H9 (cell line): Measurements from ENCODE around the gene LRRFIP1. TPM values are rescaled to one million over a fixed set of nuclear protein-coding genes. Genes with fewer than 3 reads are reported as not detected.

Source experiments
- DNase-seq: peaks from one replicate; pipeline ENCODE4 v3.0.0-alpha.2; 2017
- H2AFZ ChIP-seq: one replicate; pipeline ENCODE4 v1.6.1; 2013; ENCODE audit warnings: mild to moderate bottlenecking, low read length, control low read depth, moderate library complexity
- H2AK5ac ChIP-seq: 2 replicates; pipeline ENCODE4 v1.6.1; 2013; ENCODE audit warnings: low read length, control low read depth, mixed read lengths; ENCODE audit not compliant: insufficient read length
- H2BK120ac ChIP-seq: one replicate; pipeline ENCODE4 v1.6.1; 2013; ENCODE audit warnings: low read depth, mild to moderate bottlenecking, low read length, control low read depth, inconsistent platforms; ENCODE audit not compliant: poor library complexity, severe bottlenecking
- H2BK12ac ChIP-seq: 2 replicates; pipeline ENCODE4 v1.6.1; 2013; ENCODE audit warnings: low read length, control low read depth, mixed read lengths, low read depth; ENCODE audit not compliant: insufficient read length
- H2BK15ac ChIP-seq: 2 replicates; pipeline ENCODE4 v1.6.1; 2013; ENCODE audit warnings: low read depth, low read length, control low read depth
- H2BK20ac ChIP-seq: one replicate; pipeline ENCODE4 v1.6.1; 2013; ENCODE audit warnings: low read depth, mild to moderate bottlenecking, low read length, control low read depth, inconsistent platforms; ENCODE audit not compliant: poor library complexity, severe bottlenecking
- H2BK5ac ChIP-seq: 2 replicates; pipeline ENCODE4 v1.6.1; 2013; ENCODE audit warnings: low read length, control low read depth, mixed read lengths; ENCODE audit not compliant: insufficient read length
- H3K14ac ChIP-seq: 2 replicates; pipeline ENCODE4 v1.6.1; 2013; ENCODE audit warnings: low read length, control low read depth; ENCODE audit not compliant: insufficient read depth
- H3K18ac ChIP-seq: 2 replicates; pipeline ENCODE4 v1.6.1; 2013; ENCODE audit warnings: low read depth, mild to moderate bottlenecking, mixed read lengths, low read length, control low read depth; ENCODE audit not compliant: insufficient read length
- H3K23ac ChIP-seq: 2 replicates; pipeline ENCODE4 v1.6.1; 2013; ENCODE audit warnings: low read length, control low read depth, mixed read lengths, low read depth; ENCODE audit not compliant: insufficient read length
- H3K23me2 ChIP-seq: 2 replicates; pipeline ENCODE4 v1.6.1; 2013; ENCODE audit warnings: low read depth, mild to moderate bottlenecking, mixed read lengths, low read length, control low read depth; ENCODE audit not compliant: insufficient read length, poor library complexity, severe bottlenecking
- H3K27ac ChIP-seq: 2 replicates; pipeline ENCODE4 v1.5.1; 2013; ENCODE audit warnings: low read length, control low read depth, mixed read lengths, low read depth; ENCODE audit not compliant: insufficient read length
- H3K27me3 ChIP-seq: 2 replicates; pipeline ENCODE4 v1.6.1; 2013; ENCODE audit warnings: low read length, control low read depth, inconsistent platforms; ENCODE audit not compliant: insufficient read depth
- H3K4ac ChIP-seq: 2 replicates; pipeline ENCODE4 v1.6.1; 2013; ENCODE audit warnings: low read depth, mild to moderate bottlenecking, control low read depth, inconsistent platforms, low read length, moderate library complexity
- H3K4me1 ChIP-seq: 2 replicates; pipeline ENCODE4 v1.6.1; 2013; ENCODE audit warnings: low read length, control low read depth, inconsistent platforms; ENCODE audit not compliant: insufficient read depth
- H3K4me2 ChIP-seq: 2 replicates; pipeline ENCODE4 v1.6.1; 2013; ENCODE audit warnings: low read length, control low read depth, mixed read lengths; ENCODE audit not compliant: insufficient read length, insufficient read depth
- H3K56ac ChIP-seq: 2 replicates; pipeline ENCODE4 v1.6.1; 2013; ENCODE audit warnings: low read depth, mild to moderate bottlenecking, mixed read lengths, low read length, control low read depth; ENCODE audit not compliant: insufficient read length
- H3K79me1 ChIP-seq: 2 replicates; pipeline ENCODE4 v1.6.1; 2013; ENCODE audit warnings: low read depth, mild to moderate bottlenecking, moderate library complexity, low read length, control low read depth, inconsistent platforms; ENCODE audit not compliant: insufficient read depth, poor library complexity, severe bottlenecking
- H3K79me2 ChIP-seq: 2 replicates; pipeline ENCODE4 v1.6.1; 2013; ENCODE audit warnings: low read length, control low read depth, inconsistent platforms; ENCODE audit not compliant: insufficient read depth
- H3K9ac ChIP-seq: 2 replicates; pipeline ENCODE4 v1.6.1; 2013; ENCODE audit warnings: low read length, control low read depth, mixed read lengths; ENCODE audit not compliant: insufficient read length; ENCODE audit errors: extremely low read depth
- H3K9me3 ChIP-seq: one replicate; pipeline ENCODE4 v1.6.1; 2013; ENCODE audit warnings: low read depth, low read length, inconsistent platforms; ENCODE audit not compliant: control insufficient read depth
- H3T11ph ChIP-seq: one replicate; pipeline ENCODE4 v1.6.1; 2013; ENCODE audit warnings: mild to moderate bottlenecking, low read length, control low read depth, inconsistent platforms
- H4K20me1 ChIP-seq: one replicate; pipeline ENCODE4 v1.6.1; 2013; ENCODE audit not compliant: control insufficient read depth, insufficient read length, insufficient read depth
- H4K5ac ChIP-seq: 2 replicates; pipeline ENCODE4 v1.6.1; 2013; ENCODE audit warnings: low read depth, mild to moderate bottlenecking, mixed read lengths, low read length, control low read depth; ENCODE audit not compliant: insufficient read length
- H4K8ac ChIP-seq: replicated peaks from 2 replicates; pipeline ENCODE4 v1.6.1; 2013; ENCODE audit warnings: low read length, control low read depth, mixed read lengths, low read depth; ENCODE audit not compliant: insufficient read length
- H4K91ac ChIP-seq: 2 replicates; pipeline ENCODE4 v1.6.1; 2013; ENCODE audit warnings: low read depth, mild to moderate bottlenecking, moderate library complexity, mixed read lengths, low read length, control low read depth; ENCODE audit not compliant: insufficient read length
- H3K27ac Mint-ChIP-seq, 3 experiments: 2 replicates in 2 of 3; 3 replicates in 1 of 3; pipeline ENCODE4 v1.8.0; 2020 to 2021; ENCODE audit warnings: mixed read lengths in 3 of 3, mild to moderate bottlenecking in 1 of 3, moderate library complexity in 1 of 3
- H3K27me3 Mint-ChIP-seq: 2 replicates; pipeline ENCODE4 v1.8.0; 2021; ENCODE audit warnings: low read depth, mild to moderate bottlenecking, moderate library complexity, mixed read lengths
- H3K36me3 Mint-ChIP-seq, 3 experiments: 2 replicates in 2 of 3; 3 replicates in 1 of 3; pipeline ENCODE4 v1.8.0; 2020 to 2021; ENCODE audit warnings: low read depth in 3 of 3, mixed read lengths in 3 of 3; ENCODE audit not compliant: insufficient read depth in 1 of 3
- H3K4me1 Mint-ChIP-seq, 2 experiments: 2 replicates each; pipeline ENCODE4 v1.8.0; 2020; ENCODE audit warnings: mixed read lengths in 2 of 2
- H3K4me3 Mint-ChIP-seq, 2 experiments: 2 replicates in 1 of 2; 3 replicates in 1 of 2; pipeline ENCODE4 v1.8.0; 2020 to 2021; ENCODE audit warnings: mild to moderate bottlenecking in 2 of 2, mixed read lengths in 2 of 2, moderate library complexity in 1 of 2
- H3K9me3 Mint-ChIP-seq, 2 experiments: 2 replicates in 1 of 2; 3 replicates in 1 of 2; pipeline ENCODE4 v1.8.0; 2020; ENCODE audit warnings: mild to moderate bottlenecking in 2 of 2, mixed read lengths in 2 of 2, moderate library complexity in 1 of 2
- CTCF ChIP-seq: fragments of 200-600 bp; sonication (generic); conservative IDR thresholded peaks from 3 replicates; pipeline ENCODE4 v1.8.0; 2021; ENCODE audit warnings: antibody characterized with exemption, mild to moderate bottlenecking
- WGBS: extraction: QIAGEN DNeasy Blood & Tissue Kit; methylation state at CpG from one replicate; pipeline ENCODE4 v1.1.7; 2013; ENCODE audit warnings: missing lambda C conversion rate, low lambda C conversion rate, mixed read lengths; ENCODE audit not compliant: insufficient read length; ENCODE audit errors: extremely low coverage; 5-methylcytosine and 5-hydroxymethylcytosine counted together
- total RNA-seq: library from RNA; stranded (reverse); gene quantifications from 2 replicates; pipeline ENCODE4 v1.2.1, GENCODE V29; 2021

Gene LRRFIP1
- total RNA-seq, 1 experiment from 2014 or later = 38.5 TPM

DNA sequence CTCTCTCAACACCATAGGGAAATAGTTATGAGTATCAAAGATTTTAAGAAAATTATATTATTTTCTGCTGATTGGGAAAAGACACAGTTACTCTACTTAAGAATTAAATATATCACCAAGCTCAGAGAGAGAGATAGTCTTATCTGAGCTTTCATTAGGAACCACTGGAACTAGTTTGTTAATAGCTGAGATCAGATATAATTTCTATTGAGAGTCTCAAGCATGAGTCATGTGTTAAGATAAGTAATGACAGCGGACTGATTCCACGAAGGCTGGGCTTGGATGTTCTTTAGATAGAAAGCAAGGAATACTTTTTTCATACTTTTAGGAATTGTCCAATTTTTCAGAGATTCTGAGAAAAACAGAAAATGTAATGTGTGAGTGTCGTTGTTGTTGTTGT lies 126.8 kb downstream of the LRRFIP1 start:
- no peaks in the 10 kb centered on the region for H3K4me1 Mint-ChIP-seq
- no peak overlapping the region for H2BK120ac ChIP-seq
- H3K14ac ChIP-seq = no peak overlapping the region
- no peak for TF ChIP-seq CTCF
- H3K18ac ChIP-seq = no peak overlapping the region
- H3K36me3 Mint-ChIP-seq = peaks cover 29 to 62% (median 54%) of the 10 kb centered on the region in 3 experiments; a peak in 6 of 7 replicates
- H2BK5ac ChIP-seq = no peak overlapping the region
- H3K4me1 ChIP-seq = no peaks in the 10 kb centered on the region
- H3K4ac ChIP-seq = no peak overlapping the region
- H3K27ac ChIP-seq = no peak overlapping the region
- H3T11ph ChIP-seq = no peak overlapping the region
- H2AK5ac ChIP-seq = no peak overlapping the region
- H3K9me3 ChIP-seq = no peaks in the 10 kb centered on the region
- no peak overlapping the region for H4K91ac ChIP-seq
- H3K23ac ChIP-seq = no peak overlapping the region
- H2BK15ac ChIP-seq = no peak overlapping the region
- WGBS = no CpG with 5 or more reads among the region's 3 CpGs
- H3K27ac Mint-ChIP-seq = no peak overlapping the region
- no peak overlapping the region for H3K4me2 ChIP-seq
- no peaks in the 10 kb centered on the region for H3K9me3 Mint-ChIP-seq
- no peak overlapping the region for H3K4me3 Mint-ChIP-seq
- no peak overlapping the region for H2BK20ac ChIP-seq
- H2AFZ ChIP-seq = no peak overlapping the region
- H3K56ac ChIP-seq = no peak overlapping the region
- H4K5ac ChIP-seq = no peak overlapping the region
- no peaks in the 10 kb centered on the region for H3K27me3 Mint-ChIP-seq
- no peaks in the 10 kb centered on the region for H3K23me2 ChIP-seq
- H3K9ac ChIP-seq = no peak overlapping the region
- no peak for DNase-seq
- no peak overlapping the region for H4K8ac ChIP-seq
- H3K27me3 ChIP-seq = no peaks in the 10 kb centered on the region
- no peaks in the 10 kb centered on the region for H3K79me1 ChIP-seq
- no peak overlapping the region for H2BK12ac ChIP-seq
- no peaks in the 10 kb centered on the region for H3K79me2 ChIP-seq
- no peaks in the 10 kb centered on the region for H4K20me1 ChIP-seq
